Transverse colon (tissue), 4 donors: ENCODE measurements around the gene SELE. TPM values are rescaled to one million over a fixed set of nuclear protein-coding genes. Genes with fewer than 3 reads are reported as not detected.

Experiments used
- DNase-seq: peaks from one replicate; pipeline ENCODE4 v3.0.0-alpha.2; 2019
- H3K27ac ChIP-seq, 4 donors: fragments of 200-600 bp; sonication (generic); 2 replicates each; pipeline ENCODE4 v1.5.1; 2016 to 2018; ENCODE audit warnings: inconsistent platforms in 4 of 4
- H3K27me3 ChIP-seq: fragments of 200-600 bp; sonication (generic); 2 replicates; pipeline ENCODE4 v1.5.1; 2017; ENCODE audit warnings: inconsistent platforms
- H3K36me3 ChIP-seq, 4 donors: fragments of 200-600 bp; sonication (generic); 2 replicates each; pipeline ENCODE4 v1.5.1; 2017 to 2019; ENCODE audit warnings: inconsistent platforms in 4 of 4
- H3K4me1 ChIP-seq, 4 donors: fragments of 200-600 bp; sonication (generic); 2 replicates each; pipeline ENCODE4 v1.5.1; 2017 to 2020; ENCODE audit warnings: inconsistent platforms in 4 of 4
- H3K4me3 ChIP-seq, 4 donors: fragments of 200-600 bp; sonication (generic); 1 replicate in 1 of 4; 2 replicates in 3 of 4; pipeline versions ENCODE4 v1.5.1 to v1.6.1; 2017 to 2019; ENCODE audit warnings: inconsistent platforms in 4 of 4
- H3K9me3 ChIP-seq, 2 donors: fragments of 200-600 bp; sonication (generic); 2 replicates each; pipeline ENCODE4 v1.5.1; 2017 to 2019; ENCODE audit warnings: inconsistent platforms in 2 of 2
- CTCF ChIP-seq, 5 experiments: fragments of 200-600 bp in 3 of 5; fragments of 450-650 bp in 2 of 5; sonication (generic) in 3 of 5; IDR thresholded peaks; 1 replicate in 2 of 5; 2 replicates in 3 of 5; pipeline ENCODE4 v1.5.1; 2016 to 2017; ENCODE audit warnings: antibody characterized with exemption in 5 of 5, inconsistent platforms in 3 of 5, mild to moderate bottlenecking in 2 of 5, moderate library complexity in 1 of 5
- EP300 ChIP-seq: sonication (generic); formaldehyde crosslinking; IDR thresholded peaks from one replicate; pipeline ENCODE4 v1.6.1; 2017; ENCODE audit warnings: antibody characterized with exemption, low read depth
- POLR2A ChIP-seq: fragments of 450-650 bp; IDR thresholded peaks from one replicate; pipeline ENCODE4 v1.6.1; 2016; ENCODE audit warnings: antibody characterized with exemption, mild to moderate bottlenecking, moderate library complexity
- POLR2AphosphoS5 ChIP-seq, 3 donors: sonication (generic); formaldehyde crosslinking; IDR thresholded peaks; one replicate each; pipeline ENCODE4 v1.6.1; 2016; ENCODE audit warnings: antibody characterized with exemption in 3 of 3
- WGBS, 2 donors: methylation state at CpG; one replicate each; pipeline ENCODE4 v1.1.5; 2018; ENCODE audit warnings: low coverage in 1 of 2; 5-methylcytosine and 5-hydroxymethylcytosine counted together
- in situ Hi-C, 4 donors: fragments of 200-750 bp; cut with MboI; loops; one replicate each; pipeline versions ENCODE4 v1.15.0 to v1.15.1; 2017; ENCODE audit warnings: low sequenced_read_pairs in 3 of 4, low pct_ligation_motif_present in 1 of 4, low pct_unique_long_range_greater_than_20kb in 1 of 4
- intact Hi-C: fragments of 100-400 bp; cut with DNase I; formaldehyde crosslinking; loops from one replicate; pipeline ENCODE4 v1.15.1; 2023; ENCODE audit warnings: low total_unique reads
- total RNA-seq, 4 donors: library from RNA; depleted of rRNA; stranded (reverse); fragments of >200 nt; gene quantifications; one replicate each; pipeline ENCODE4 v1.1.0, GENCODE V29; 2016

The SELE gene
- under 1 TPM in 2 of 4 donors, not detected in 2; 0.14 to 0.16 TPM for total RNA-seq

GRCh38 chr1:169733924-169734323, at the start of gene SELE:
Gene SELE, minus strand, starts transcription at chr1:169734079. Its CDS starts 467 bp downstream, at chr1:169733612.
- TF ChIP-seq POLR2A, result no peak
- no peak for TF ChIP-seq POLR2AphosphoS5 (IDR thresholded peaks at IDR 0.05)
- TF ChIP-seq EP300, result no peak
- no peak for TF ChIP-seq CTCF (IDR thresholded peaks at IDR 0.05)

GRCh38 chr1:169782596-169782995, 48.7 kb upstream of the SELE start:
- no peak overlapping the region for H3K4me3 ChIP-seq
- no peak overlapping the region for H3K27ac ChIP-seq
- no peaks in the 10 kb centered on the region for H3K36me3 ChIP-seq
- no peak for TF ChIP-seq POLR2A
- H3K4me1 ChIP-seq, result no peaks in the 10 kb centered on the region
- intact Hi-C loops, result no loop called here
- no peaks in the 10 kb centered on the region for H3K9me3 ChIP-seq
- no peak for DNase-seq
- no peaks in the 10 kb centered on the region for H3K27me3 ChIP-seq
- in situ Hi-C loops, result no loop called here
- 72 to 85% methylated on average over 2 to 3 of the region's 3 CpGs for WGBS, 2 donors

More at GRCh38 chr1:169733924-169734323, at the start of gene SELE:
- Histone ChIP-seq H3K27me3 (no peaks in the 10 kb centered on the region), H3K4me1 (peaks cover 0 to 6% (median 0%) of the 10 kb centered on the region in 4 donors), H3K36me3 (no peaks in the 10 kb centered on the region), H3K9me3 (no peaks in the 10 kb centered on the region), H3K27ac (no peak within 1 kb of the TSS), H3K4me3 (no peak within 1 kb of the TSS)
- intact Hi-C loops, result no loop called here
- no peak for DNase-seq
- 79 to 87% methylated on average over 7 of the region's 7 CpGs for WGBS, 2 donors
- in situ Hi-C loops, result no loop called here

GRCh38 chr1:169779970-169780369, 46.1 kb upstream of the SELE start:
- intact Hi-C loops (no loop called here), in situ Hi-C loops (no loop called here)
- DNase-seq, result no peak
- H3K4me3 ChIP-seq, result no peak overlapping the region
- H3K27ac ChIP-seq, result no peak overlapping the region
- H3K9me3 ChIP-seq, result no peaks in the 10 kb centered on the region
- no peaks in the 10 kb centered on the region for H3K36me3 ChIP-seq
- TF ChIP-seq POLR2AphosphoS5 (IDR thresholded peaks at IDR 0.05), result no peak
- TF ChIP-seq CTCF (IDR thresholded peaks at IDR 0.05), result no peak
- TF ChIP-seq EP300, result no peak
- WGBS, 2 donors, result 50 to 71% methylated on average over 4 of the region's 4 CpGs
- H3K4me1 ChIP-seq, result no peaks in the 10 kb centered on the region
- H3K27me3 ChIP-seq, result no peaks in the 10 kb centered on the region

GRCh38 chr1:169779150-169779549, 45.3 kb upstream of the SELE start:
- Histone ChIP-seq H3K9me3 (no peaks in the 10 kb centered on the region), H3K27ac (no peak overlapping the region), H3K36me3 (no peaks in the 10 kb centered on the region), H3K4me1 (no peaks in the 10 kb centered on the region), H3K27me3 (no peaks in the 10 kb centered on the region), H3K4me3 (no peak overlapping the region)
- DNase-seq, result no peak
- intact Hi-C loops, result no loop called here
- no peak for TF ChIP-seq POLR2A
- no peak for TF ChIP-seq EP300
- no peak for TF ChIP-seq CTCF (IDR thresholded peaks at IDR 0.05)
- no peak for TF ChIP-seq POLR2AphosphoS5 (IDR thresholded peaks at IDR 0.05)
- in situ Hi-C loops, result no loop called here

GRCh38 chr1:169776440-169776839, 42.6 kb upstream of the SELE start:
- H3K9me3 ChIP-seq, result no peaks in the 10 kb centered on the region
- H3K4me3 ChIP-seq, result no peak overlapping the region
- in situ Hi-C loops, result no loop called here
- DNase-seq, result no peak
- intact Hi-C loops, result no loop called here
- no peaks in the 10 kb centered on the region for H3K27me3 ChIP-seq
- no peak overlapping the region for H3K27ac ChIP-seq
- TF ChIP-seq POLR2AphosphoS5 (IDR thresholded peaks at IDR 0.05) (no peak), EP300 (no peak), CTCF (IDR thresholded peaks at IDR 0.05) (no peak)
- WGBS, 2 donors, result 73% methylated on average over 3 of the region's 3 CpGs; no CpG with 5 or more reads in 1 of the 2 donors
- no peaks in the 10 kb centered on the region for H3K36me3 ChIP-seq
- H3K4me1 ChIP-seq, result no peaks in the 10 kb centered on the region
